HG02981 (cell line): ENCODE data around the gene SBNO1.
"Not testable (repeated sequence)": the region's sequence is repeated elsewhere in the genome, so short reads cannot be mapped to it uniquely, and the experiment has no call there.

Experiments used
- ATAC-seq: cut with Tn5 transposase; IDR thresholded peaks from one replicate; pipeline ENCODE4 v1.9.1; 2021; ENCODE audit warnings: mild to moderate bottlenecking, moderate library complexity; ENCODE audit not compliant: unreplicated experiment

Gene SBNO1

GRCh38 chr12:123252365-123252764 lies 112.3 kb downstream of the SBNO1 start:
- ATAC-seq = not testable (repeated sequence)

GRCh38 chr12:123251403-123252076 lies 113.1 kb downstream of the SBNO1 start:
- no peak for ATAC-seq

GRCh38 chr12:123250471-123251383 lies 113.9 kb downstream of the SBNO1 start:
- ATAC-seq = no peak

- ATAC-seq = not testable (repeated sequence)
Measured at GRCh38 chr12:123248996-123249741, 115.5 kb downstream of the SBNO1 start.

- not testable (repeated sequence) for ATAC-seq
Measured at GRCh38 chr12:123248129-123248528, 116.5 kb downstream of the SBNO1 start.

- ATAC-seq = no peak
Measured at GRCh38 chr12:123245678-123246077, 119.0 kb downstream of the SBNO1 start.

- no peak for ATAC-seq
Measured at GRCh38 chr12:123243671-123244262, 120.9 kb downstream of the SBNO1 start.

GRCh38 chr12:123242116-123242904 lies 122.3 kb downstream of the SBNO1 start:
- ATAC-seq = no peak
